ENCODE data around the gene GTF3C6. TPM values are rescaled to one million over a fixed set of nuclear protein-coding genes. Genes with fewer than 3 reads are reported as not detected.

Gene GTF3C6
- total and polyA plus RNA-seq, 10 of the 15 experiments (the other 5 are each of a cell fraction or from before 2014, with no cell fraction given), result 42.8 to 261 (median 116) TPM

GRCh38 chr6:110946498-110946897 lies 12.0 kb upstream of the GTF3C6 start (continued):
- TF ChIP-seq SUPT20H (IDR thresholded peaks at IDR 0.05; ENCODE audit: borderline replicate concordance, control insufficient read depth, low read depth, low read length) (no peak), TCF12 (IDR thresholded peaks at IDR 0.05; ENCODE audit: low read depth, low read length) (no peak), JUNB (IDR thresholded peaks at IDR 0.05) (no peak), MTA3 (IDR thresholded peaks at IDR 0.05; ENCODE audit: borderline replicate concordance, low read length) (no peak), SREBF2 (IDR thresholded peaks at IDR 0.05; ENCODE audit: low read length) (no peak), NFXL1 (IDR thresholded peaks at IDR 0.05; ENCODE audit: borderline replicate concordance) (no peak), ZBTB4 (CRISPR knock-in tag; IDR thresholded peaks at IDR 0.05) (no peak), CREM (IDR thresholded peaks at IDR 0.05; ENCODE audit: low read depth) (no peak), RELA (IDR thresholded peaks at IDR 0.05; ENCODE audit: borderline replicate concordance, partially characterized antibody) (no peak), NR2C2 (IDR thresholded peaks at IDR 0.05; ENCODE audit: borderline replicate concordance, control insufficient read depth, insufficient read length, low read depth) (no peak), NR2C1 (IDR thresholded peaks at IDR 0.05) (no peak), PAX5 (IDR thresholded peaks at IDR 0.05; ENCODE audit: borderline replicate concordance, low read depth, low read length) (no peak)

Data from GM12878 (cell line).